Mammary epithelial cell (primary cell): ENCODE measurements around the gene PCDHGA10.

Experiments used
- CTCF ChIP-seq, 2 donors: IDR thresholded peaks in 1 of 2; conservative IDR thresholded peaks in 1 of 2; 2 replicates each; pipeline ENCODE4 v1.5.1; 2011 to 2012; ENCODE audit warnings: inconsistent platforms in 2 of 2, low read length in 2 of 2, mild to moderate bottlenecking in 2 of 2, control low read depth in 1 of 2, low read depth in 1 of 2; ENCODE audit not compliant: insufficient read depth in 1 of 2; ENCODE audit errors: extremely low read depth in 1 of 2
- EZH2 ChIP-seq: IDR thresholded peaks from 2 replicates; pipeline ENCODE4 v1.6.1; 2012; ENCODE audit warnings: low read length, inconsistent platforms, borderline replicate concordance

- TF ChIP-seq CTCF (conservative IDR thresholded peaks at IDR 0.05 in 1 of 2, IDR thresholded peaks at IDR 0.05 in 1 of 2; ENCODE audit: extremely low read depth in 1 of 2, insufficient read depth in 1 of 2, low read depth in 1 of 2, low read length in 2 of 2) (no peak), EZH2 (no peak)
Observed at GRCh38 chr5:141403387-141403786, 9.4 kb upstream of the PCDHGA10 start.
